Gastrocnemius medialis (tissue), 4 donors: ENCODE data around the gene RFNG.

Experiments
- POLR2A ChIP-seq, 2 donors: fragments of 450-650 bp; IDR thresholded peaks; one replicate each; pipeline ENCODE4 v1.6.1; 2017; ENCODE audit warnings: antibody characterized with exemption in 2 of 2, mild to moderate bottlenecking in 2 of 2, moderate library complexity in 2 of 2
- TF ChIP-seq, protein P1 (sequence below), 5 experiments: fragments of 450-650 bp in 3 of 5; fragments of 200-600 bp in 2 of 5; sonication (generic) in 2 of 5; IDR thresholded peaks in 4 of 5; conservative IDR thresholded peaks in 1 of 5; 1 replicate in 4 of 5; 2 replicates in 1 of 5; pipeline ENCODE4 v1.5.1; 2016 to 2019; ENCODE audit warnings: antibody characterized with exemption in 5 of 5, mild to moderate bottlenecking in 3 of 5, moderate library complexity in 3 of 5

- TF ChIP-seq, protein P1, sequence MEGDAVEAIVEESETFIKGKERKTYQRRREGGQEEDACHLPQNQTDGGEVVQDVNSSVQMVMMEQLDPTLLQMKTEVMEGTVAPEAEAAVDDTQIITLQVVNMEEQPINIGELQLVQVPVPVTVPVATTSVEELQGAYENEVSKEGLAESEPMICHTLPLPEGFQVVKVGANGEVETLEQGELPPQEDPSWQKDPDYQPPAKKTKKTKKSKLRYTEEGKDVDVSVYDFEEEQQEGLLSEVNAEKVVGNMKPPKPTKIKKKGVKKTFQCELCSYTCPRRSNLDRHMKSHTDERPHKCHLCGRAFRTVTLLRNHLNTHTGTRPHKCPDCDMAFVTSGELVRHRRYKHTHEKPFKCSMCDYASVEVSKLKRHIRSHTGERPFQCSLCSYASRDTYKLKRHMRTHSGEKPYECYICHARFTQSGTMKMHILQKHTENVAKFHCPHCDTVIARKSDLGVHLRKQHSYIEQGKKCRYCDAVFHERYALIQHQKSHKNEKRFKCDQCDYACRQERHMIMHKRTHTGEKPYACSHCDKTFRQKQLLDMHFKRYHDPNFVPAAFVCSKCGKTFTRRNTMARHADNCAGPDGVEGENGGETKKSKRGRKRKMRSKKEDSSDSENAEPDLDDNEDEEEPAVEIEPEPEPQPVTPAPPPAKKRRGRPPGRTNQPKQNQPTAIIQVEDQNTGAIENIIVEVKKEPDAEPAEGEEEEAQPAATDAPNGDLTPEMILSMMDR (IDR thresholded peaks at IDR 0.05 in 4 of 5, conservative IDR thresholded peaks at IDR 0.05 in 1 of 5), result no peak
- no peak for TF ChIP-seq POLR2A (IDR thresholded peaks at IDR 0.05)
Measured at GRCh38 chr17:81998212-81998611, 53.4 kb downstream of the RFNG start.
